SH-SY5Y (cell line): ENCODE results near the gene PLA2G2F.

Experiments used
- GATA2 ChIP-seq: IDR thresholded peaks from 2 replicates; pipeline ENCODE4 v1.6.1; 2011; ENCODE audit warnings: mild to moderate bottlenecking, low read depth, low read length
- GATA3 ChIP-seq: IDR thresholded peaks from 2 replicates; pipeline ENCODE4 v1.6.1; 2011; ENCODE audit warnings: low read depth, mild to moderate bottlenecking, low read length, moderate library complexity

GRCh38 chr1:20102875-20103274, 36.2 kb upstream of the PLA2G2F start:
- TF ChIP-seq GATA3 (no peak), GATA2 (no peak)
